Measurements from ENCODE around the gene COQ3.
"Not testable (repeated sequence)": the region's sequence is repeated elsewhere in the genome, so short reads cannot be mapped to it uniquely, and the experiment has no call there.

Gene COQ3

DNA sequence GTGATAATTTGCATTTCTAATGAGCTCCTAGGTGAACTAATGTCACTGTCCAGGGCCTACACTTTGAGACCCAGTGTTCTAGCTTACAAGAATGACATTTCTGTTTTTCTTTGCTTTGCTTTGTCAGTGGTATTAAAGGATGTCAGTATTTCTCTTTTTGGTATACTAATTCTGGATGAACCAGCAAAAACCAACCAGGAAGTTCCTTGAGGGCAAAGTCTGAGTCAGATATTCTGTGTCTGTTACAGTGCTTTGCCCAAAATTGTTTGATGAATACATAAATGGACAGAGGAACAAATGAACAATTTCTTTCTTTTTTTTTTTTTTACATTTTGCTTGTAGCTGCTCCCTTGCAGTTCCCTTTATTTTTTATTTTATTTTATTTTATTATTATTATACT, 15.4 kb downstream of the COQ3 start:
- DNase-seq: no peak

DNA sequence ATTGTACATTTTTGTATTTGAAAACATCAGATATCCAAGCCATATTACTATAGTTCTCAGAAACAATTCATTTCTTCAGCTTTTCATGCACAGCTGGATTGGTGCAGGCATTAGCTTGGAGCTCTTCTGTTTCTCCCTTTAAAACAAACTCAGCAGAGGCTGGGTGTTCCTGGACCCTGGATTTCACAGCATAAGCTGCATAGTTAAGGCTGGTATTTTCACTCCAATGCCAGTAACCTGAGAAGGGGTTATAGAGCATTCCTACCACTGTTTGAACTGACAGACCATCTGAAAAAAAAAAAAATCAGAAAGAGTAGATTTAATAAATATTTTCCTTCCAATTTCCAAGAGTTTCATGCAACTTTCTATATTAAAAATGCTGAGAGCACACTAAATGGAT, 24.5 kb downstream of the COQ3 start:
- no peak for DNase-seq

DNA sequence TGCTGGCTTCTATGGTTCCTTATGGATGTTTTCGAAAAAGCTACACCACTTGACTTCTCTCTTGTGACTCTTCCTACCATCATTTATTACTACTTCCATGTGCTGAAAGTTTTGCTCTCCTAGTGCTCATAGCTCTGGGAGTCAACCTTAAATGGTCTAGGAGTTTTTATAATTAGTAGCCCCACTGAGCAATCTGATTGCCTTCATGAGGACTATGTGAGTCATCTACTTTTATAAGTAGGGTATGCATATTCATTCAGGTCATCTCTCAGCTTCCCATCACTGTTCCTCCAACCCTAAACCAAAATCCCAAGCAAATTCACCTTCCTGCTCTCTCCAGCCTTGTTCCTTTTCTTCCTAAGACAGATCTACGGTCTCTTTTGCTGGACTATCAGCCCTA, 27.1 kb downstream of the COQ3 start:
- no peak for DNase-seq

DNA sequence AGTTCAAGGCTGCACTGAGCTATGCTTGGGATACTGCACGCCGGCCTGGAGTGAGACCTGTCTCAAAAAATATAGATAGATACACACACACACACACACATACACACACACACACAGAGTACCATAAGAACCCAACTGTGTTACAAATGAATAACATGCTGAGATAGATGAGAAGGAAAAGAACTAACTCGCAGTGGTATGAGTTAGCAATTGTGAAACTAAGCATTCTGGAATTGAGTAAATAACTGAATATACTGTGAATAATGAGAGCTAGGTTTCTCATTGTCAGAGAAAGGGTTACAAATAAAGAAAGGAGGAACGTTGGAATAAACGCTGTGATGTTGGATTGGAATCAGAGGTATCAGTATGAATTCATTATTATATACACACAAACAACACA, 30.0 kb downstream of the COQ3 start:
- no peak for DNase-seq

DNA sequence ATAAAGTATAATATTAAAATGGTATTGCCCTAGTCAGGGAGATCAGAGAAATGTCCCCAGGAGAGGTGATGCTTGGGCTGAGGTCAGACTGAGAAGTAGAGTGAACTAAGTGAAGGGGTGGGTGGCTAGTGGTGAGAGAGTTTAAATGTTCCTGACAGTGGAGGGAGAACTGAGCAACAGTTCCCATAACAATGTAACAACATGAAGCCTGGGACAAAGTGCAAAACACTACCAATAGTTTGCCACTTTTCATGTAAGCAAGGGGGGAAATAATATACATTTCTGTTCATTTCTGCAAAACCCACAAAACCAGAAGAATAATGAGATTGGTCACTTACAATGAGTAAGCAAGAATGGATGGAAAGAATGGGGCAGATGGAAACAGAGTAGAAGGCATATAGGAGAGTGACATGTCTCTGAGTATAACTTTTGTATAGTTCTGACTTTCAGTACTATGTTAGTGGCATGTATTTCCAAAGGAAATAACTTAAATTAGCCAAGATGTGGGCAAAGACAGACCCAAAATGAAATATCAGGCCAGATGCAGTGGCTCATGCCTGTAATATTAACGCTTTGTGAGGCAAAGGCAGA, 31.2 kb downstream of the COQ3 start:
- no peak for DNase-seq

DNA sequence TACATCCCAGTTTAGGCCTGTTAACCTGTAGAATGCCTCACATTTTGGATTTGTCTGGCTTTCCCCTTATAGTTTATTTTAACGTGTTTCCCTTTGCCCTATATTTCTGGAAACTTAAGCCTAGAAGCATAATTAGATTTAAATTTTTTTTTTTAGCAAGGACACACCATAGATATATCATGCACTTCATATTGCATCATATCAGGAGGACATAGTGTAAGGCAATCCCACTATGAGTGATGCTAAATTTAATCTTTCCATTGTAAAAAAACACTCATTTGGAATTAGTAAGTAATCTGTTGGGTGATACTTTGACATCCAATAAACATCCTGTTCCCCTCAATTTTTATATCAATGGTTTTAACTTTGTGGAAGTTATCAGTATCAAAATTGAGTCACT, 34.2 kb downstream of the COQ3 start:
- no peak for DNase-seq

DNA sequence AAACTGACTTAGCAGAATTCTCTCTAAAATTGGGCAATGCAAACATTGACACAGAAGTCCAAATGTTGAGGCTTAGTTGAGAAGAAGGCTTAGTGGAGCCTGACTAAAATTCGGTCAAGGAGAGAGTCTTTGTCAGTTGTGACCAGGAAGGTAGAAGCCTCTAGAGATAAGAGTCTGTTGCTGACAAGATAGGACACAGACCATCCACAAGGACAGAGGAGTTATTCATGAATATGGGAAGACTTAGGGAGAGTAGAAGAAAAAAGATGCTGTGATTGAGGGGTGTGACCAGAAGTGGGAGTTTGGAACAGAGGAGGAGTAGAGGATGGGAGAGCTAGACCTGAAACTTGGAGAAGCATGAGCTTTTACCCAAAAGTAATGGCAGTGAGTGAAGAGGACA, 37.4 kb downstream of the COQ3 start:
- no peak for DNase-seq

DNA sequence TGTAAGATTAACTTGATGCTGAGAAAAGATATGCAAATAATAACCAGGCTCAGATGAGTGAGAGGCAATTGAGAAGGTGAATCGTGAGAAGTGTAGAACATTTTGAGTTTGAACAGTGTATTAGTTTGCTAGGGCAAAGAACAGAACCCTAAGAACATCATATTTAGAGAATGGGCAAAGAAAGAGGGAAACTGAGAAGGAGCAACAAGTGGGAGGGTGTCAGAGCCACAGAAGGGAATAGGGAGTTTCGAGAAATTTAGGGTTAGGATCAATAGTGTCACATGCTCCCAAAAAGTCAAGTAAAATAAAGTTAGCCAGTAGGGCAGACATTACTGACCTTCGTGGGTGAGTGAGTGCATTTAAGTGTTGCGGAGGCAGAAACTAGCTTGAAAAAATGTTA, 39.0 kb downstream of the COQ3 start:
- DNase-seq: no peak

DNA sequence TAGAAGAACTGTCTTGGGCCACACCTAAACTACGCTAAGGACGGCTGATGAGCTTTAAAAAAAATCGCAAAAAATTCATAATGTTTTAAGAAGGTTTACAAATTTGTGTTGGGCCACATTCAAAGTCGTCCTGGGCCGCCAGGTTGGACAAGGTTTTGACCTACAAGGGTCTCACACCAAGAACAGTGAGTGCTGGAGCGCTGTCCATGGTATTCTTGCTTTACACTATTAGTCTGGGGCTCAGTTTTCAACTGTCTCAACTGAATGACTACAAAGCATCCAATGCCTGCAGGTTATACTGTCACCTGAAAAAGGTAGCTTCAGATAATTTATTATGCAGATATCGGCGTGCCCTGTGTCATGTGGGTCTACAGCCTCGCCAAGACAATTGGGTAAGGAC, 40.9 kb downstream of the COQ3 start:
- DNase-seq: no peak

DNA sequence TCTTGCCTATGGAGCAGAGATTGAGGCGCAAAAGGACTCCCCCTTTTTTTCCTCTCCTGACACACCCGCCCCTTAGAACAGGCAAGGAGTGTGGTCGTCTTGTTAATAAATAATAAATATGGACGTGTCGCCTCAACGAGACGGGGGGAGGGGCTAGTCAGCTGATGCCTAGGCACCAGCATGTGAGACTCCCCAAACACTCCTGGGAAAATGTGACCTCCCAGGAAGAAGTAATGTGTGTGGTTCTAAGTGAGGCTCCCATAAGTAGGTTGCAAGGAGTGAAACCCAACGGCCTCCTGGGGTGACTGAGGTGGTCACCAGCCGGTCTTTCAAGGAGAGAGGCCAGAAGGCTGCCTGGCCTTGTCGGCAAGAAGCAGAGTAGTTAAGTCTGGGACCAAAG, 43.4 kb downstream of the COQ3 start:
- no peak for DNase-seq

DNA sequence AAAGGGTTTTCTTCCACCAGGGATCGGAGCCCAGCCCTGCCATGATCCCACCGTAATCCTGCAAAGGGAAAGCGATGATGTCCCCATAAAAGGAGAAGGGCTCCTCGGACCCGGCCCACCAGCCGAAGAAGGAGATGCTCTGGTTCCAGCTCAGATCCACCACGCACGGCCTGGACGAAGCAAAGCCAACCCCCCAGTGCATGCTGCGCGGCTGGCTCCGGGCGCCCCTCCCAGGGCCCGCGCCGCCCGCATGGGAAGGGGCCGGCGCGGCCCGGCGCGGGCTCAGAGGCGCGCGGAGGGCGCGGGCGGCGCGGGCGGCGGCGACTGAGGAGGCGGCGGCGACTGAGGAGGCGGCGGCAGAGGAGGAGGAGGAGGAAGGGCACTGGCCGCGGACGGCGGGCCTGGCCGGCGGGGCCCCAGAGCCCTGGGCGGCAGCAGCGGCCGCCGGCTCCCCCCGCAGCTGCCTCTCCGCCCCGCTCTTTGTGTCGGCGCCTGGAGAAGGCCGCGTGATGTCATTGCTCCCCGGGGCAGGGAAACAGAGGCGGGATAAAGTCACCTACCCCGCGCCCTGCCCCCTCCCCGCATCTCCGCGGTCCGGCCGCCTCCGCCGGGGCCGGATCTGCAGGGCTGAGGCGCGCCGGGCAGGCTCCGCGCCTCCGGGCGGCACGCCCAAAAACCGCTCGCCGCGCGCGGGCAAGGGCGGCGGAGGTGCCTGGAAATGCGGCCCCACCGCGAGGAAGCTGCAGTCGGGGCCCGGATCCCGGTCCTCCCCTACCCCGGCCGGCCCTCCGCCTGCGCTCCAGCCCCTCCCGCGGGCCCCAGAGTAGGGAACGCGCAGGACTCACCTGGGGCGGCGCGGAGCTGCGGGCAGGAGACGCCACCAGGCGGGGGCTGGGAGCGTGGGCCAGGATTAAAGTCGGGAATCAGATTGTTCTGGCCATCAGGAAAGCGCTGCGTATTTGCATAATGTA, 44.5 kb downstream of the COQ3 start, which contains the start of gene FAXC:
FAXC (minus strand) TSS at position 504 of the 971 bp plus-strand sequence; CDS start at position 202, 302 bp downstream.
- DNase-seq: no peak

DNA sequence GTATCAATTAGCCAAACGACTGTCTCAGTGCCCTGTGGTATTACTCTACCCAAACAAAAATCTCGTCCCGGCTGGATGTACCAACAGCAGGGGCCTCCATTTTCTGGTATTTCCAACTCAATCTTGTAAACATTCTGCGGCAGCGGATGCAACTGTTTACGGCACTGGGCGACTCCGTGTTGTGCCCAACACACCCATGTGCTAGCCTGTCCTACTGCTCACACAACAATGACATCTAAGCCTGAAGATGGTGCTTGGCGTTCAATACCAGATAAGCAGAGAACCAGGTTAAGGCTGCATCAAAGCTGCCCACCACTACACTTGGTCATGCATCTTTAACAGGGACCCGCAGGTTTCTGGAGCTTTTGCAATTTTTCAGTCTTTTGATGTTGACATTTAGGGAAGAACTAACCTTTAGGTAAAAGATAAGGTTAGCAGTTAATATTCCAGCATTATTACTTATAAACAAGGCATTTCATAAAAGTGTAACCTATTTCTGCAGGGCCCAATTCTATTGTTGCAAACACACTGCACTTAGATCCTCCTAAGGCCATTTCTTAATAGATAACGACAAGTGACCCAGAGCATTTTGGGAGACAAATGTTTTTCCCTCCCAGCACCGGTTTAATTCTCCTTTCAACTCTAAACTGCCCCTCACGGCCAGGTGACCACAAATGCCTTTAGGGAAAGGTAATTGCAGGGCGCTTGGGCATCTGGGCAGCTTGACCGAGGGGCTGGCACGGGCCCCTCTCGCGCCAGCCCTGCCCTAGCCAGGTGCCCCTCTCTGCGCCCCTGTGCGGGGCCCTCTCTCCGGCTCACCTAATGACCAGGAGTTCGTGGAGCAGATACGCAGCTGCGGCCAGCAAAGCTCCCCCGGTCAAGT, 45.5 kb downstream of the COQ3 start:
- no peak for DNase-seq

DNA sequence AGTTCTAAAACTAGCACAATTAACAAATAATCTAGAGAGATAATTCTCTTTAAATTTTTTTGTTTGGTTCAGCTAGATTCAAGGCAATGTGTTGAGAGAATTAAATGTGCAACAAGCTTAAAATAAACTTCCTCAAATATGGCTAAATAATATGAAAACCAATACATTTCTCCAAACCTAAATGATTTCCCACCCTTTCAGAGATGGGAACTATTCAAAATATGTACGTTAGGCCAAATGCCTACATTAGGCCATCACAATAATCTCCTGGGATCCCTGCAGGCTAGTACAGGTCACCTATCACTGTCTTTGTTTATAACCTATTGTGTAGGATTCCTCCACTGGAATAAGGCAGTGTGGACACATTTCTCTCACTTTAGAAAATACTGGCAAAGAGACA, 46.2 kb downstream of the COQ3 start:
- DNase-seq: no peak

DNA sequence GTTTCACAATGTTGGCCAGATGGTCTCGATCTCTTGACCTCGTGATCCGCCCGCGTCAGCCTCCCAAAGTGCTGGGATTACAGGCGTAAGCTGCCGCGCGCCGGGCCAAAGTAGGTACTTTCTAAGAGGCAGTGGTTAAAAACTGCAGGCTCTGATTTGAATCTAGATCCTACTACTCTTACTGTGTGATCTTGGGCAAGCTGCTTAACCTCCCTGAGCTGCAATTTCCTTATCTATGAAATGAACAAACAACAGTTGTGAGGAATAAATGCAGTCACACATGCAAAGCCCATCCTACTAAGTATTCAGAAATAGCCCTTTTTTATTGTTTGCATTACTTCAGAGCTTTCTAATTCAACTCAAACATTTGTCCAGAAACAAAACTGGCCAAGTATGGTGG, 47.4 kb downstream of the COQ3 start:
- no peak for DNase-seq

DNA sequence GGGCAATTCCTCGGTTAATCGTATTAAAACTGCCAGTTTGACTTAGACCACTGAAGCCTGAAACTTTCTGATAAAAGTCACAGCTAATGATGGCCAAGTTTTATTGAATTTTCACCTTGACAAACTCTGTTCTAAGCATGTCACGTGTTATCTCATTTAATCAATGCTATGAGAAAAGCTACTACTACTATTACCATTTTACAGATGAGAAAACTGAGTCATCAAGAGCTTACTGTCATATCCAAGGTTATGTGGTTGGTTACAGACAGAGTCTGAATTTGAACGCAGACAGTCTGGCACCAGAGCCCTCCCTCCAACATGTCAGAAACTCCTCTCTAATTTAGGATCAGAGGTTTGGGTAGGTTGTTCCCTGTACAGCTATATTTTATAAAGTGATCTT, 48.8 kb downstream of the COQ3 start:
- DNase-seq: no peak

DNA sequence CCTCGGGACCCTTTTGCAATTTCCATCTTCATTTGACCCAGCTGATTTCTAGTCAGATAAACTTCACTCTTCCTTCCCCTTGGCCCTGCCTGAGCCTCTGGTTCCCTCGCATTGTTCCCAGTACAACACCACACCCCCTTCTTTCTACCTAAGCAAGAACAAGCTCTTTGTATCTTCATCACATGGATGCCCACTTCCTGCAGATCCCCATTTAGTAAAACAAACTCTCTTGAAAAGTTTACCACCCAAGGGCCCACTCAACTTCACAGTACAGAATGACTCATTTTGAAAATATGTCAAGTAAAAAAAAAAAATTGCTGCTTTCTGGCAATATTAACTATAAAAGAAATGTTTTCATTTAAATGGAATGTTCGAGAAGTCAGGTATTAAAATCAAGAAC, 49.7 kb downstream of the COQ3 start:
- DNase-seq: no peak

DNA sequence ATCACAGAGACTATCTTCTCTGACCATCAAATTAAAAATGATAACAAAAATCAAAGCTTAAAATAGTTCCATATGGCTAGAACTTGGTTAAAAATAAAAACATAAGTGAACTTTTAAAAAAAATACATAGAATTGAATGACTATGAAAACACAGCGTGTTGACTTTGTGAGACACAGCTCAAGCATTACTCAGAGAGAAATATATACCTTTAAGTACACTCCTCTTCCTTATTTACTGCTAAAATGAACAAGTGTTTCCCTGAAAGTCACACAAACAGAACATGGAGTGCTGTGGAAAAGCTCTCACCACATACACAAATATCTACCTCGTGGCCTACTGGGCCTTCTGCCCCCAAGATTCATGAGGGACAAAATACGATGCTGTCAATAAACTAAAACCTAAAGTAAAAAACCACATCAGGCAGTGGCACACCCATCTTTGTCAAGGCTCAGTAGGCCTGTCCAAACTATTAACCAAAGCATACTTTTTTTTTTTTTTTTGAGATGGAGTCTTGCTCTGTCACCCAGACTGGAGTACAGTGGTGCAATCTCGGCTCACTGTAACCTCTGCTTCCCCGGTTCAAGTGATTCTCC, 52.0 kb downstream of the COQ3 start:
- DNase-seq: no peak

DNA sequence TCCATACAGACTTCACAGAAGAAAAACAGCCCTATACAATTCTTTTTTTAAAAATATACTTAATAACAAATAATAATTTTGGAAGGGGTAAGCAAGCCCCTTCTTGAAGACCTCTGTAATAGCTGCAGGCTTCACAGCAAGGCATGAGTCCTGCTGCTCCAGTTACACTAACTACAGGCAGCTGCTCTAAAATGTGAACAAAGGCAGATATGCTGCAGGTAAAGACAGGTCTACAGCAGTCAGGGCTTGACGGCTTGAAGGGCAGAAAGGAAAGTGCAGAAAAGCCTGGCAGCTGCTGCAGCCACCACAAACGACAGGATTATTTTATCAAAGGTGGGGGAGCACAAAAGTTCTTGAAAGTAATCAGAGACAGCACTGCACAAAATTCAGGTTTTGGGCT, 55.8 kb downstream of the COQ3 start:
- no peak for DNase-seq

DNA sequence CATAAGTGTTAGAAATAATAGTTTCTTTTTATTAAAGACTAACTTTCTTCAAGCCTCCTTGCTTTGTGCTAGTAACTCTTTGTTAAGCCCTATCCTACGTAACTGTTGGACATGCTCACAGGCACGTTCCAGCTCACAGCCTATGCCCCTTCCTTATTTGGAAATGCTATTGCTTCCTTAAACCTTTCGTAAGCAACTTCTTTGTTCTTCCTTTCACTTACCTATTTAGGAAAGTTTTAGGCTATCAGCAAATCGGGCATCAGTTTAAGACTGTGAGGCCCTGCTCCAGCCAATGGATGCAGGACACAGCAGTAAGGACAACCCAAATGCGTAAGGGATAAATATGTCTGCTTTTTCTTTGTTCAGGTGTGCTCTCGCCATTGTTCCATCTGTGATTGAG, 58.7 kb downstream of the COQ3 start:
- not testable (repeated sequence) for DNase-seq

DNA sequence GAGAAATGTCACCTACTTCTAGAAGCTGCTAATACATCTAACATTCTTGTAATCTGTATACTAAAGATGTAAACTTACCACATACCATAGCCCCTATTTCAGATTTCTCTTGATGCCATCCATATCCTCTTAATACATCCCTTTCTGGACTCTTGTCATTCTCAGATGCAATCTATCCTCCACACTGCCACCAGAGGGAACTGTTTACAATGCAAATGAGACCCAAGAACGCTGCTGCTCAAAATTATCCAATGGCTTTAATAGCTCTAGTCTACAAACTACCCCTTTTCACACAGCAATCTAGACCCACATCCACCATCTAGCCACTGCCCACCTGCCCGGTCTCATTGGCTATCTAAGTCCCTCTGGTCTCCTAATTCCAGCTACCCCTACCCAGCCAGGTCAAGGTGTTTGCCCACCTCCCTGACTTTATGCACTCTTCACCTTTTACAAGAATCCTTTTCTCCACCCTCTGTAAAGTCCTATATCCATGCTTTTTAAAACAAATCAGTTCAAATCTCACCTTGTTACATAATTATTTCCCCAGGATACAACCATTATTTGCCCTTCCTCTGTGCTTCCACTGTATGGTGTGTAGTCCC, 59.4 kb downstream of the COQ3 start:
- DNase-seq: no peak

DNA sequence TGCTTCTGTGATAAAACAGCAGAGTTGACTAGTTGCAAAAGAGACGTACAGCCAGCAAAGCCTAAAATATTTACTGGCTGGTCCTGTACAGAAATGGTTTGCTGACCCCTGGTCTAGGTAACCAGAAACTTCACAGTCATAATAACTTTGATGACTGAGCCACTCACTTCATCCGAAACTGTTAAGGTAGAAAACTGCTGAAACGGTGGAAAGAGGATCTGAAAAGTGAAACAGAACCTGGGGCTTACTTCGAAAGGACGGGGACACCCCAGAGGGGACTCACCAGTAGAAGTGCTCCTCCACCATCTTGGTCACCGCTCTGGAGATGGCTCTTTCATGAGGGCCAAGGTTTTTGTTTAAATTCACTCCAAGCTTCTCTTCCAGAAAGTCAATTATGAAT, 60.9 kb downstream of the COQ3 start:
- no peak for DNase-seq

DNA sequence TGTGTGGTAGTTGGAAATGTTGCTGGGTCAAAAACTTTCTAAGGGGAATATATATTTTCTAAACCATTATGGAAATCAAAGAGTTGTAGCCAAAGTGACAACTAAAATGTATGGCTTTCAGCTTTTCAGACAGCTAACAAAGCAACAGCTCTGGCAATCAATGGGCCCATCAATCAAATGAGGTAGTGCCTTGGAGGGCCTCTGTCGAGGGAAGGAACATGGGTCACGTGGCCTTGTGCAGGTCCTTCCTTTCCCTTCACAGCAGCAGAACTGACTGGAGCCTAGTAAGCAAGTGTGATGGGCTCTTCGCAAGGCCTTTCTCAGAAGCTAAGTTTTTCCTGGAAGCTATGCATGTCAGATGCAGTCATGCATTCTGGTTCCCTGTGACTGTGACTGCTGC, 62.5 kb downstream of the COQ3 start:
- no peak for DNase-seq

DNA sequence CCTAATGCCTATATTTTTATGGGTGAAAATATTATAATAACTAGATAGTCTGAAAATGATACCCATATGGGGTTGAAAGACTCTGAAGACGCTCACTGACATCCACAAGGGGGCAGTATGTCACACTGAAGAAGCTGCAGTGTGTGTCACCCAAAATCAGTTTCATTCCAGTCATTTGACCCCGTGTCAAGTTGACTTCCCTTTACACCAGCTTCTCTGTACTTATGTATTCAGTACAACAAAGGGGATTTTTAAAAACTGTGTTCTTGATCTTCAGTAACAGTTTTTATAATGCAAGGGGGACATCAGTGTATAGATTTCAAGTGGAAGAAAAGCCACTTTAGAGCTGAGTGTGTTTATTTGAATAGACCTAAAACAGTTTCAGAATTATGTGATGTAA, 63.8 kb downstream of the COQ3 start:
- no peak for DNase-seq

Measured in NCI-H524 treated with DMSO at 0.1 percent for 48 hours (cell line).